Chondrocyte (in vitro differentiated cells): ENCODE measurements around the gene NFS1. TPM values are rescaled to one million over a fixed set of nuclear protein-coding genes. Genes with fewer than 3 reads are reported as not detected.

Source experiments
- DNase-seq: peaks from one replicate; pipeline ENCODE4 v3.0.0; 2021; ENCODE audit warnings: mixed read lengths, low spot score
- H3K27ac Mint-ChIP-seq: one replicate; pipeline ENCODE4 v1.8.0; 2021; ENCODE audit warnings: mild to moderate bottlenecking, moderate library complexity, mixed read lengths; ENCODE audit not compliant: unreplicated experiment
- H3K27me3 Mint-ChIP-seq: 2 replicates; pipeline ENCODE4 v1.8.0; 2021; ENCODE audit warnings: low read depth, mixed read lengths
- H3K36me3 Mint-ChIP-seq: 2 replicates; pipeline ENCODE4 v1.8.0; 2021; ENCODE audit warnings: low read depth, mixed read lengths
- H3K4me1 Mint-ChIP-seq: 2 replicates; pipeline ENCODE4 v1.8.0; 2021; ENCODE audit warnings: low read depth, mild to moderate bottlenecking, mixed read lengths
- H3K4me3 Mint-ChIP-seq: one replicate; pipeline ENCODE4 v1.8.0; 2021; ENCODE audit warnings: mild to moderate bottlenecking, moderate library complexity, mixed read lengths; ENCODE audit not compliant: unreplicated experiment
- H3K9me3 Mint-ChIP-seq: 2 replicates; pipeline ENCODE4 v1.8.0; 2021; ENCODE audit warnings: low read depth, mixed read lengths
- total RNA-seq: library from RNA; stranded (reverse); gene quantifications from 3 replicates; pipeline ENCODE4 v1.2.1, GENCODE V29; 2021
- TF ChIP-seq, protein P1 (sequence below): fragments of 200-600 bp; sonication (generic); IDR thresholded peaks from 2 replicates; pipeline ENCODE4 v1.5.0; 2021; ENCODE audit warnings: antibody characterized with exemption, mild to moderate bottlenecking, moderate library complexity

NFS1 gene
- total RNA-seq, 1 donor from 2014 or later = 26.8 TPM

DNA sequence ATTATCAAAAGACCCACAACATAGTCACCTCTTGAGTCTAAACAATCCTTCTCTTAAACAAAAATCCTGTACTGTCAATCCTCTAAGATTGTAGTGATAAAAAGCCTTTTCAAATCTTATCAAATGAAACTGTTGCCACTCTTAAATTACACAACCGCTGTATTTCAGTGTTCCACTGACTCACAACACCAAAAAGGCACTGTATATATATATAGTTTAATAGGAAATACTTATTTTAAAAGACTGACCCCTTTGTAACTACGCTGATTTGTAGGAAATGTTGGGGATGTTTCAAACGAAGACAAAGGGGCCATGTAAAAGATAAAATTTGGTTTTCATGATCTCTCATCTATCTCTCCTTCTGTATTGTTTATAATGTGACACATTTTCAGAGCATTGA is 48.5 kb downstream of the NFS1 start:
- TF ChIP-seq, protein P1, sequence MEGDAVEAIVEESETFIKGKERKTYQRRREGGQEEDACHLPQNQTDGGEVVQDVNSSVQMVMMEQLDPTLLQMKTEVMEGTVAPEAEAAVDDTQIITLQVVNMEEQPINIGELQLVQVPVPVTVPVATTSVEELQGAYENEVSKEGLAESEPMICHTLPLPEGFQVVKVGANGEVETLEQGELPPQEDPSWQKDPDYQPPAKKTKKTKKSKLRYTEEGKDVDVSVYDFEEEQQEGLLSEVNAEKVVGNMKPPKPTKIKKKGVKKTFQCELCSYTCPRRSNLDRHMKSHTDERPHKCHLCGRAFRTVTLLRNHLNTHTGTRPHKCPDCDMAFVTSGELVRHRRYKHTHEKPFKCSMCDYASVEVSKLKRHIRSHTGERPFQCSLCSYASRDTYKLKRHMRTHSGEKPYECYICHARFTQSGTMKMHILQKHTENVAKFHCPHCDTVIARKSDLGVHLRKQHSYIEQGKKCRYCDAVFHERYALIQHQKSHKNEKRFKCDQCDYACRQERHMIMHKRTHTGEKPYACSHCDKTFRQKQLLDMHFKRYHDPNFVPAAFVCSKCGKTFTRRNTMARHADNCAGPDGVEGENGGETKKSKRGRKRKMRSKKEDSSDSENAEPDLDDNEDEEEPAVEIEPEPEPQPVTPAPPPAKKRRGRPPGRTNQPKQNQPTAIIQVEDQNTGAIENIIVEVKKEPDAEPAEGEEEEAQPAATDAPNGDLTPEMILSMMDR = no peak
- H3K27me3 Mint-ChIP-seq = no peaks in the 10 kb centered on the region
- H3K9me3 Mint-ChIP-seq = no peaks in the 10 kb centered on the region
- H3K27ac Mint-ChIP-seq = no peak overlapping the region
- peaks cover 25% of the 10 kb centered on the region for H3K4me1 Mint-ChIP-seq
- H3K36me3 Mint-ChIP-seq = no peaks in the 10 kb centered on the region
- DNase-seq = no peak
- no peak overlapping the region for H3K4me3 Mint-ChIP-seq

DNA sequence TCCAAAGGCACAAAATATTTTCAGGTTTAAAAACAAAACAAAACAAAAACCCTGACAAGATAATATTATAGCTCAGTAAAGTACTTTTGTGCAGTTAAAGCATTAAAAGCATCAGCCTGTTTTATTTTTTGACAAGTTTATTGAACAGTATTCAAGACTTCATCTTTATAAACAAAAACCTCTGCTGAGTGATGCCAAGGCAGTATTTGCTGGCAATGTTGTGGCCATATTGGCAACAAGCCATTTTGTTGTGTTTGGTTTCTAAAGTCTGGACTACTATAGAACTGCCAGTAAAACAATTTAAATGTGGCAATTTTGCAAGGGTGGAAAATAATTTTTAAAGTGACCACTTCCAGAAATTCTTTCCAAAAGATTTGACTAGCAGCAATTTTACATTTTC is 50.3 kb downstream of the NFS1 start:
- no peaks in the 10 kb centered on the region for H3K27me3 Mint-ChIP-seq
- no peaks in the 10 kb centered on the region for H3K36me3 Mint-ChIP-seq
- TF ChIP-seq, protein P1 = no peak
- H3K27ac Mint-ChIP-seq = no peak overlapping the region
- no peak overlapping the region for H3K4me3 Mint-ChIP-seq
- H3K4me1 Mint-ChIP-seq = peaks cover 25% of the 10 kb centered on the region
- no peaks in the 10 kb centered on the region for H3K9me3 Mint-ChIP-seq
- DNase-seq = no peak

DNA sequence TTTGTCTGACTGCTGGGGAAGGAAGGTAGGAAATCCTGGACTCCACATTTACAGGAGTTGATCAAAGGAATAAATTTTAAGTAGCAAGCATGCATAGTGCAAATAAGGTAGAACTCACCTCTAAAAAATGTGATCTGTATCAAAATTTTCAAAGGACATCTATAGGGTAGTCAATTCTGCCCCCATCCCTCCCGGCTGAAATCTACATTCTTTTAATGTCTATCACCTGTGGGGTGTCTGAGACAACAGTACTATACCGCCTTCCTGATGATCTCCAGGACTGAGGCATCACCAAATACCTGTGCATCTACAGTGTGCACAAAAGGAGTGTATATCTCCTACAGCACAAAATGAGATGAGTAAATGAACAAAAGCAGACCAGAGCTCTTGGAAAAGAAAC is 54.3 kb downstream of the NFS1 start:
- peaks cover 14% of the 10 kb centered on the region for H3K4me1 Mint-ChIP-seq
- no peak overlapping the region for H3K27ac Mint-ChIP-seq
- H3K9me3 Mint-ChIP-seq = no peaks in the 10 kb centered on the region

DNA sequence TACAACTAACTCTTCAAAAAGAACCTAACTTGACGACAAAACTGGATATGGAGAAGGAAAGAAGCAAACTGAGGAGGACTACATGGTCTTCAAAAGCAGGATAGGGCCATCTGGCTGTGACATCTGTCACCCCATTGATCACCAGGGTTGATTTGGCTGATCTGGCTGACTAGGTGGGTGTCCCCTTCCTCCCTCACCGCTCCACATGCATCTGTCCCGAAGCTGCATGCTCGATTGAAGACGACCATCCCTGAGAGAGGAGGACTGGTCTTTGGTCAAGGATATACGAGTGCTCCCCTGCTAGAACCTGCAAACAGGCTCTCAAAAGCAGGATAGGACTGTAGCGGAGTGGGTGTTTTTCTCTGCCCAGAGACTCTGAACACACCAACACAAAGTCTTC is 56.1 kb downstream of the NFS1 start:
- TF ChIP-seq, protein P1 = no peak
- Mint-ChIP-seq H3K36me3 (no peaks in the 10 kb centered on the region), H3K27ac (no peak overlapping the region), H3K4me1 (peaks cover 6% of the 10 kb centered on the region), H3K9me3 (no peaks in the 10 kb centered on the region), H3K4me3 (no peak overlapping the region), H3K27me3 (no peaks in the 10 kb centered on the region)
- no peak for DNase-seq

More for the DNA sequence above, 54.3 kb downstream of the NFS1 start:
- no peaks in the 10 kb centered on the region for H3K27me3 Mint-ChIP-seq
- no peak overlapping the region for H3K4me3 Mint-ChIP-seq
- DNase-seq = no peak
- TF ChIP-seq, protein P1 = no peak
- H3K36me3 Mint-ChIP-seq = no peaks in the 10 kb centered on the region

DNA sequence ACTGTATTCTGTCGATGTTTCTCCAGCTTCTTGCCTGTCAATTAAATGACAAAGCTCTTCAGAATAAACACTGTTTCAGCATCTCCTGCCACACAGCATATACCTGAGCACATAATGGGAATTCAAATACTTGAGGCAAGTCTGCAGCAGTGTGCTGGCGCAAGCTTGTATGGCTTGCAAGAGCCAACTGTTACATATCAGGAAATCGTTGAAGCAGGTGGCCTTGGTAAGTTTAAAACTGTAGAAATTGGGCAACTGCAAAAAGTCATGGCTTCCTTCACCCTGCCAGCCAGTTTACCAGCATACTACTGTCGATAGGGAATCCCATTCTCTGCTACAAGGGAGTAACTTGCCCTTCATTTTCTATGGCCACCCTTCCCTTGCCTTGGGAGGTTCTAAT is 57.4 kb downstream of the NFS1 start:
- H3K27me3 Mint-ChIP-seq = no peaks in the 10 kb centered on the region
- DNase-seq = no peak
- peaks cover 17% of the 10 kb centered on the region for H3K4me1 Mint-ChIP-seq
- H3K9me3 Mint-ChIP-seq = no peaks in the 10 kb centered on the region
- no peak overlapping the region for H3K4me3 Mint-ChIP-seq
- peaks cover 1% of the 10 kb centered on the region for H3K36me3 Mint-ChIP-seq
- TF ChIP-seq, protein P1 = no peak
- no peak overlapping the region for H3K27ac Mint-ChIP-seq
